ENCODE measurements around the gene NUP93. TPM values are rescaled to one million over a fixed set of nuclear protein-coding genes. Genes with fewer than 3 reads are reported as not detected.
A peak's percentile ranks its signal among the peaks of the same experiment; 100 is the strongest.

Gene NUP93
- total RNA-seq, 1 experiment from 2014 or later, result 144 TPM

DNA sequence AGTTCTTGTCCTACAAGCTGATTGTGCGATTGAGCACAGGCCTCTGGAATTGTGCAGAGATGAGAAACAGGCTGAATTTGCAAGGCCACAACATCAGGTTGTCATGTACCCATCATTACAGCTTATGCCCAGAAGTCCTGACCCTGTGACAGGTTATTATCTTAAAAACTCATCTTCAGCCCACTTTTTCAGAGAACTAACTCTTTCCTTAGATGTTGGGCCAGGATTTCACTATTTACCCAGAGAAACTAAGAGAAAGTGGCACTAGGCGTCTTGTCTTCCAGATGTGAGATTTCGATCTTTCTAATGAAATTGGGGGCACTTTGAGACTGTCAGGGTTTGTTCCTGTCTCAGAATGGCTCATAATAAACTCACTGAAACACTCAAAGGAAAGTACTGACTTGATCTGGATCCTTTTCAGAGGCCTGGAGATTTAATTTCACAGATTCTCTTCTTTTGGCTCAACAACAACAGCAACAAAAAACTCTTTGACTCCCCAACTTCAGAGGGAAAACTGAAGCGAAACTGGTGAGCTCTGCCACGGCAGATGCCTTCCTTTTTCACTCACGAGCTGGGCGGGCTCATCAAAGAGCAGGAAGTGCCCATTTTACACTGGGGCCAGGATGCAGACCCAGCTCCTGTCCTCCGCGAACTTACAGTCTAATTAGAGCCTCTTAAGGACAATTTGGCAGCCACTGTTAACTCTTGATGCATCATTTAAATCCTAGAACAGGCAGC lies 117.4 kb downstream of the NUP93 start:
- peaks cover 22 to 41% of the 10 kb centered on the region in 2 experiments for H3K4me1 ChIP-seq (ENCODE audit: control insufficient read depth in 1 of 2, insufficient read depth in 2 of 2, low read length in 2 of 2)
- CTCF ChIA-PET, result no interaction called here

DNA sequence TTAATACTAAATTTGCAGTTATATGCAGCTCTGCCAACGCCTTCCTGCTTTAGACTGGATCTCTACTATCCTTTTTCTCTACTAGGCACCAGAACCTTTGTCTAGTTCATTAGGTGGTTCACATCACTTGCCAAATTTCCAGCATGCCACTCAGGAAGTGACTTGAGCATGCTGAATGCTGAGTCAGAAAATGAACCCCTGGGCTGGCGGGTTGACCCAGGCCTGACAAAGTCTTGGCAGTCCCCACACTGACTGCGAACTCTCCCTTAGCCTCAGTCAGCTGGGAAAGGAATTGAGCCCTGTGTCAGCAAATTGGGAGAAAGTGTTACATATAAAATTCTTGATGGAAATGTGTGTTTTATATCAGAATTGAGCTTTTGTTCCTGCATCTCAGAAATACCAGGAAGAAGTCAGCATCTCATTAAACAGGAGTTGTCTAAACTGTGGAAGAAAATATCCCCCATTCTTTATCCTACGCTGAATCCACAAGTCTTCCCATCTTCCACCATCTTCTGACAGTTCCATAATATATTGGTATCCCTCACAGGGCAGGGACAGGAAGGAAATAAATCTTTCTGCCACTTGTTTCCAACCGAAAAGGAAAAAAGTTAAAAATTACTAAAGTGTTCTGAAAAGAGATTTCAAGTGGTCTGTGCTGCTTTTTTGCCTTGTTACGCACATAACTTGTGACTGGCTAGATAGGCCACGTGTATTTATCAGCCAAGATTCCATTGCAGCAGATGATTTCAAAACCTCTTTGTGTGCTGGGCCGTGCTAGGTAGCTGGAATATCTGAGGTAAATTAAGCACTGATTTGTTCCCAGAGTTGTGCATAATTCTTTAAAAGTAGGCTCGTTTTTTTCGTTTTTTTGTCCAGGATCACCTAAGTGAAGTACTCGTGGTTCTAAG lies 118.4 kb downstream of the NUP93 start:
- CTCF ChIA-PET, result no interaction called here
- H3K79me2 ChIP-seq (ENCODE audit: insufficient read depth, low read length), result no peaks in the 10 kb centered on the region
- H3K9me3 ChIP-seq (ENCODE audit: control insufficient read depth in 1 of 2, insufficient read depth in 1 of 2, low read depth in 1 of 2, low read length in 2 of 2), result no peaks in the 10 kb centered on the region
- DNase-seq (ENCODE audit: low read depth, low spot score) (no peak), ATAC-seq (no peak)
- RAD21 ChIA-PET (ENCODE audit: low non-redundant PET in 1 of 2, low total read pairs in 2 of 2, uncharacterized antibody in 2 of 2, unreplicated experiment in 2 of 2), result no interaction called here
- peaks cover 8 to 17% of the 10 kb centered on the region in 2 experiments; a peak in 2 of 4 replicates for H3K36me3 ChIP-seq (ENCODE audit: control insufficient read depth in 1 of 2, insufficient read depth in 2 of 2, low read length in 2 of 2)
- H4K20me1 ChIP-seq (ENCODE audit: insufficient read depth), result no peaks in the 10 kb centered on the region
- no peak overlapping the region for H2AFZ ChIP-seq (ENCODE audit: low read depth, low read length, poor library complexity, severe bottlenecking)
- H3K4me3 ChIP-seq (replicated peaks in 1 of 2; ENCODE audit: low read depth in 1 of 2, low read length in 2 of 2), result no peak overlapping the region
- POLR2A ChIA-PET, result no interaction called here
- H3K4me2 ChIP-seq (ENCODE audit: low read length), result 0 out of 2 replicates have a peak overlapping the region, but pooled peaks have one; percentile 1
- intact Hi-C loops (cut with micrococcal nuclease), result no loop called here
- no peak overlapping the region for H3K27ac ChIP-seq (ENCODE audit: low read depth, low read length)
- no peak for TF ChIP-seq RAD21 (IDR thresholded peaks at IDR 0.05; ENCODE audit: low read depth)
- TF ChIP-seq, protein P1, sequence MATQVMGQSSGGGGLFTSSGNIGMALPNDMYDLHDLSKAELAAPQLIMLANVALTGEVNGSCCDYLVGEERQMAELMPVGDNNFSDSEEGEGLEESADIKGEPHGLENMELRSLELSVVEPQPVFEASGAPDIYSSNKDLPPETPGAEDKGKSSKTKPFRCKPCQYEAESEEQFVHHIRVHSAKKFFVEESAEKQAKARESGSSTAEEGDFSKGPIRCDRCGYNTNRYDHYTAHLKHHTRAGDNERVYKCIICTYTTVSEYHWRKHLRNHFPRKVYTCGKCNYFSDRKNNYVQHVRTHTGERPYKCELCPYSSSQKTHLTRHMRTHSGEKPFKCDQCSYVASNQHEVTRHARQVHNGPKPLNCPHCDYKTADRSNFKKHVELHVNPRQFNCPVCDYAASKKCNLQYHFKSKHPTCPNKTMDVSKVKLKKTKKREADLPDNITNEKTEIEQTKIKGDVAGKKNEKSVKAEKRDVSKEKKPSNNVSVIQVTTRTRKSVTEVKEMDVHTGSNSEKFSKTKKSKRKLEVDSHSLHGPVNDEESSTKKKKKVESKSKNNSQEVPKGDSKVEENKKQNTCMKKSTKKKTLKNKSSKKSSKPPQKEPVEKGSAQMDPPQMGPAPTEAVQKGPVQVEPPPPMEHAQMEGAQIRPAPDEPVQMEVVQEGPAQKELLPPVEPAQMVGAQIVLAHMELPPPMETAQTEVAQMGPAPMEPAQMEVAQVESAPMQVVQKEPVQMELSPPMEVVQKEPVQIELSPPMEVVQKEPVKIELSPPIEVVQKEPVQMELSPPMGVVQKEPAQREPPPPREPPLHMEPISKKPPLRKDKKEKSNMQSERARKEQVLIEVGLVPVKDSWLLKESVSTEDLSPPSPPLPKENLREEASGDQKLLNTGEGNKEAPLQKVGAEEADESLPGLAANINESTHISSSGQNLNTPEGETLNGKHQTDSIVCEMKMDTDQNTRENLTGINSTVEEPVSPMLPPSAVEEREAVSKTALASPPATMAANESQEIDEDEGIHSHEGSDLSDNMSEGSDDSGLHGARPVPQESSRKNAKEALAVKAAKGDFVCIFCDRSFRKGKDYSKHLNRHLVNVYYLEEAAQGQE (IDR thresholded peaks at IDR 0.05; ENCODE audit: low read depth), result no peak
- TF ChIP-seq CEBPB (IDR thresholded peaks at IDR 0.05; ENCODE audit: low read depth), result no peak
- TF ChIP-seq SP1 (IDR thresholded peaks at IDR 0.05; ENCODE audit: low read depth), result 0 out of 2 replicates have a peak, but pooled peaks have one; percentile 14
- TF ChIP-seq, protein P2, sequence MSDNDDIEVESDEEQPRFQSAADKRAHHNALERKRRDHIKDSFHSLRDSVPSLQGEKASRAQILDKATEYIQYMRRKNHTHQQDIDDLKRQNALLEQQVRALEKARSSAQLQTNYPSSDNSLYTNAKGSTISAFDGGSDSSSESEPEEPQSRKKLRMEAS (IDR thresholded peaks at IDR 0.05), result 0 out of 2 replicates have a peak, but pooled peaks have one; percentile 13
- TF ChIP-seq TCF7L2 (IDR thresholded peaks at IDR 0.05; ENCODE audit: borderline replicate concordance, extremely low read depth, insufficient read depth, insufficient read length), result no peak
- no peak for TF ChIP-seq SIN3A (IDR thresholded peaks at IDR 0.05; ENCODE audit: low read depth)
- no peaks in the 10 kb centered on the region for H3K9me2 ChIP-seq (ENCODE audit: insufficient read depth)
- no TSS peak for BruUV-seq (replicated peaks)
- H3K9ac ChIP-seq (ENCODE audit: low read length), result no peak overlapping the region
- peaks cover 22 to 41% of the 10 kb centered on the region in 2 experiments for H3K4me1 ChIP-seq (ENCODE audit: control insufficient read depth in 1 of 2, insufficient read depth in 2 of 2, low read length in 2 of 2)
- H3K27me3 ChIP-seq (ENCODE audit: insufficient read depth, low read length), result no peaks in the 10 kb centered on the region

More for the DNA sequence above, 117.4 kb downstream of the NUP93 start:
- Histone ChIP-seq H3K9me2 (ENCODE audit: insufficient read depth) (no peaks in the 10 kb centered on the region), H3K4me2 (ENCODE audit: low read length) (no peak overlapping the region), H3K9me3 (ENCODE audit: control insufficient read depth in 1 of 2, insufficient read depth in 1 of 2, low read depth in 1 of 2, low read length in 2 of 2) (no peaks in the 10 kb centered on the region), H3K9ac (ENCODE audit: low read length) (no peak overlapping the region), H4K20me1 (ENCODE audit: insufficient read depth) (no peaks in the 10 kb centered on the region), H3K27ac (ENCODE audit: low read depth, low read length) (no peak overlapping the region), H3K4me3 (replicated peaks in 1 of 2; ENCODE audit: low read depth in 1 of 2, low read length in 2 of 2) (no peak overlapping the region), H2AFZ (ENCODE audit: low read depth, low read length, poor library complexity, severe bottlenecking) (no peak overlapping the region), H3K27me3 (ENCODE audit: insufficient read depth, low read length) (no peaks in the 10 kb centered on the region), H3K79me2 (ENCODE audit: insufficient read depth, low read length) (no peaks in the 10 kb centered on the region), H3K36me3 (ENCODE audit: control insufficient read depth in 1 of 2, insufficient read depth in 2 of 2, low read length in 2 of 2) (peaks cover 12 to 20% of the 10 kb centered on the region in 2 experiments; a peak in 3 of 4 replicates)
- TF ChIP-seq CEBPB (IDR thresholded peaks at IDR 0.05; ENCODE audit: low read depth) (no peak), RAD21 (IDR thresholded peaks at IDR 0.05; ENCODE audit: low read depth) (no peak)
- no peak for ATAC-seq
- ChIA-PET RAD21 (ENCODE audit: low non-redundant PET in 1 of 2, low total read pairs in 2 of 2, uncharacterized antibody in 2 of 2, unreplicated experiment in 2 of 2) (no interaction called here), POLR2A (no interaction called here)
- intact Hi-C loops (cut with micrococcal nuclease), result no loop called here
- no TSS peak for BruUV-seq (replicated peaks)
- no peak for DNase-seq (ENCODE audit: low read depth, low spot score)

All from HCT116 (cell line).